OCI-LY3 (cell line): ENCODE data around the gene PAPSS2.
"Not testable (repeated sequence)": the region's sequence is repeated elsewhere in the genome, so short reads cannot be mapped to it uniquely, and the experiment has no call there.

Experiments used
- H2AFZ ChIP-seq: fragments of 200-600, 300-600 bp; shearing (Covaris generic); 2 replicates; pipeline ENCODE4 v1.6.0; 2014; ENCODE audit warnings: antibody characterized with exemption, low read depth, low read length
- H3K27ac ChIP-seq: fragments of 200-600, 300-600 bp; sonication (generic); 2 replicates; pipeline ENCODE4 v1.5.1; 2014; ENCODE audit warnings: mild to moderate bottlenecking, low read length, moderate library complexity, mixed read lengths
- H3K27me3 ChIP-seq: fragments of 200-600, 300-600 bp; sonication (generic); 2 replicates; pipeline ENCODE4 v1.6.1; 2014; ENCODE audit warnings: low read depth, low read length, mixed read lengths
- H3K36me3 ChIP-seq: fragments of 200-600, 300-600 bp; sonication (generic); replicated peaks from 2 replicates; pipeline ENCODE3; 2014; ENCODE audit warnings: low read depth, low read length, mixed read lengths
- H3K4me1 ChIP-seq: fragments of 300-600, 200-600 bp; sonication (generic); 2 replicates; pipeline ENCODE4 v1.6.1; 2014; ENCODE audit warnings: low read length, mixed read lengths
- H3K4me2 ChIP-seq: fragments of 200-600, 300-600 bp; sonication (generic); 2 replicates; pipeline ENCODE4 v1.6.1; 2014; ENCODE audit warnings: low read length, mixed read lengths
- H3K4me3 ChIP-seq: fragments of 300-600, 200-600 bp; sonication (generic); 2 replicates; pipeline ENCODE4 v1.5.1; 2014; ENCODE audit warnings: antibody characterized with exemption, mild to moderate bottlenecking, low read length, moderate library complexity
- H3K79me2 ChIP-seq: fragments of 300-600, 200-600 bp; shearing (Covaris generic); 2 replicates; pipeline ENCODE4 v1.6.1; 2014; ENCODE audit warnings: mild to moderate bottlenecking, low read length, mixed read lengths
- H3K9ac ChIP-seq: fragments of 300-600, 200-600 bp; shearing (Covaris generic); 2 replicates; pipeline ENCODE4 v1.6.0; 2014; ENCODE audit warnings: mild to moderate bottlenecking, low read length, moderate library complexity
- H3K9me3 ChIP-seq: fragments of 200-600, 300-600 bp; shearing (Covaris generic); 2 replicates; pipeline ENCODE4 v1.6.1; 2014; ENCODE audit warnings: low read length, mixed read lengths; ENCODE audit not compliant: insufficient read depth
- H4K20me1 ChIP-seq: fragments of 200-600, 300-600 bp; sonication (generic); 2 replicates; pipeline ENCODE4 v1.6.1; 2016; ENCODE audit warnings: low read length, mixed read lengths; ENCODE audit not compliant: insufficient read depth
- CTCF ChIP-seq: fragments of 200-600, 300-600 bp; sonication (generic); IDR thresholded peaks from 2 replicates; pipeline ENCODE4 v1.5.1; 2014; ENCODE audit warnings: antibody characterized with exemption, low read length, low read depth
- EZH2phosphoT487 ChIP-seq: fragments of 200-600 bp; shearing (Covaris generic); IDR thresholded peaks from 2 replicates; pipeline ENCODE4 v1.6.1; 2018; ENCODE audit warnings: antibody characterized with exemption, mixed run types, low read depth

PAPSS2 gene

GRCh38 chr10:87659571-87660483 lies at the start of gene PAPSS2:
PAPSS2 (plus strand) TSS chr10:87659878; CDS start chr10:87659982, 104 bp downstream.
- H3K4me3 ChIP-seq: peak within 1 kb of the TSS; percentile 76
- no peak within 1 kb of the TSS for H3K27ac ChIP-seq
- TF ChIP-seq CTCF (no peak), EZH2phosphoT487 (no peak)
- H3K36me3 ChIP-seq: no peaks in the 10 kb centered on the region
- no peaks in the 10 kb centered on the region for H4K20me1 ChIP-seq
- H3K4me2 ChIP-seq: peak within 1 kb of the TSS; percentile 78
- H3K4me1 ChIP-seq: no peaks in the 10 kb centered on the region
- 0 out of 2 replicates have a peak, but pooled peaks cover 15% of the 10 kb centered on the region for H3K27me3 ChIP-seq
- no peaks in the 10 kb centered on the region for H3K9me3 ChIP-seq
- H2AFZ ChIP-seq: peak within 1 kb of the TSS; percentile 63
- no peaks in the 10 kb centered on the region for H3K79me2 ChIP-seq
- H3K9ac ChIP-seq: peak within 1 kb of the TSS; percentile 32

GRCh38 chr10:87611341-87611740 lies 48.3 kb upstream of the PAPSS2 start:
- H2AFZ ChIP-seq, H3K4me1 ChIP-seq, H4K20me1 ChIP-seq, H3K79me2 ChIP-seq, H3K27me3 ChIP-seq, H3K9ac ChIP-seq, H3K36me3 ChIP-seq, H3K27ac ChIP-seq, H3K4me3 ChIP-seq, H3K9me3 ChIP-seq, H3K4me2 ChIP-seq: not testable (repeated sequence)

GRCh38 chr10:87612115-87612514 lies 47.6 kb upstream of the PAPSS2 start:
- no peaks in the 10 kb centered on the region for H3K27me3 ChIP-seq
- H3K4me1 ChIP-seq: no peaks in the 10 kb centered on the region
- TF ChIP-seq CTCF (no peak), EZH2phosphoT487 (no peak)
- no peak overlapping the region for H3K9ac ChIP-seq
- H3K9me3 ChIP-seq: no peaks in the 10 kb centered on the region
- H4K20me1 ChIP-seq: no peaks in the 10 kb centered on the region
- no peak overlapping the region for H3K4me2 ChIP-seq
- no peak overlapping the region for H3K4me3 ChIP-seq
- no peaks in the 10 kb centered on the region for H3K79me2 ChIP-seq
- H2AFZ ChIP-seq: no peak overlapping the region
- no peaks in the 10 kb centered on the region for H3K36me3 ChIP-seq
- H3K27ac ChIP-seq: no peak overlapping the region

GRCh38 chr10:87613751-87614150 lies 45.9 kb upstream of the PAPSS2 start:
- H4K20me1 ChIP-seq: no peaks in the 10 kb centered on the region
- no peak for TF ChIP-seq CTCF
- TF ChIP-seq EZH2phosphoT487: no peak

More at GRCh38 chr10:87613751-87614150, 45.9 kb upstream of the PAPSS2 start:
- Histone ChIP-seq H3K27ac (no peak overlapping the region), H3K4me1 (no peaks in the 10 kb centered on the region), H3K9ac (no peak overlapping the region), H3K79me2 (no peaks in the 10 kb centered on the region), H2AFZ (no peak overlapping the region), H3K4me2 (no peak overlapping the region), H3K9me3 (no peaks in the 10 kb centered on the region), H3K36me3 (no peaks in the 10 kb centered on the region), H3K4me3 (no peak overlapping the region), H3K27me3 (no peaks in the 10 kb centered on the region)
